Astrocyte (in vitro differentiated cells and primary cell): Measurements from ENCODE around the gene BMP7. TPM values are rescaled to one million over a fixed set of nuclear protein-coding genes. Genes with fewer than 3 reads are reported as not detected.
"Not testable (repeated sequence)": the region's sequence is repeated elsewhere in the genome, so short reads cannot be mapped to it uniquely, and the experiment has no call there.

Source experiments
- DNase-seq: peaks from one replicate; pipeline ENCODE4 v3.0.0-alpha.2; 2010; ENCODE audit warnings: low read depth
- FAIRE-seq: peaks from 2 replicates; lab custom pipeline; 2011; peaks lifted over from hg19 to GRCh38; lab: Jason Lieb, UNC
- H2AFZ ChIP-seq: 2 replicates; pipeline ENCODE4 v1.6.0; 2012; ENCODE audit warnings: low read depth, low read length, inconsistent platforms
- H3K27ac ChIP-seq: 2 replicates; pipeline ENCODE4 v1.5.1; 2011; ENCODE audit warnings: low read depth, low read length, inconsistent platforms
- H3K27me3 ChIP-seq: 2 replicates; pipeline ENCODE4 v1.6.0; 2011; ENCODE audit warnings: low read length, inconsistent platforms; ENCODE audit not compliant: insufficient read depth
- H3K36me3 ChIP-seq: 2 replicates; pipeline ENCODE4 v1.5.1; 2011; ENCODE audit warnings: low read length, inconsistent platforms; ENCODE audit not compliant: insufficient read depth
- H3K4me1 ChIP-seq: 2 replicates; pipeline ENCODE4 v1.5.1; 2011; ENCODE audit warnings: low read length, inconsistent platforms; ENCODE audit not compliant: insufficient read depth
- H3K4me2 ChIP-seq: 2 replicates; pipeline ENCODE4 v1.6.0; 2012; ENCODE audit warnings: low read length, inconsistent platforms
- H3K4me3 ChIP-seq: 2 replicates; pipeline ENCODE4 v1.5.1; 2011; ENCODE audit warnings: low read depth, mild to moderate bottlenecking, low read length, inconsistent platforms; ENCODE audit not compliant: insufficient read depth
- H3K79me2 ChIP-seq: 2 replicates; pipeline ENCODE4 v1.6.0; 2012; ENCODE audit warnings: mild to moderate bottlenecking, low read length, inconsistent platforms; ENCODE audit not compliant: insufficient read depth
- H3K9ac ChIP-seq: 2 replicates; pipeline ENCODE4 v1.6.0; 2012; ENCODE audit warnings: mild to moderate bottlenecking, low read length, inconsistent platforms
- H3K9me3 ChIP-seq: 2 replicates; pipeline ENCODE4 v1.5.1; 2012; ENCODE audit warnings: low read depth, mild to moderate bottlenecking, low read length, inconsistent platforms; ENCODE audit not compliant: insufficient read depth
- H4K20me1 ChIP-seq: 2 replicates; pipeline ENCODE4 v1.6.0; 2012; ENCODE audit warnings: low read length, inconsistent platforms; ENCODE audit not compliant: insufficient read depth
- H3K27ac Mint-ChIP-seq: one replicate; pipeline ENCODE4 v1.8.0; 2021; ENCODE audit warnings: mild to moderate bottlenecking, mixed read lengths; ENCODE audit not compliant: unreplicated experiment
- H3K27me3 Mint-ChIP-seq: one replicate; pipeline ENCODE4 v1.8.0; 2021; ENCODE audit warnings: low read depth, mixed read lengths; ENCODE audit not compliant: unreplicated experiment
- H3K36me3 Mint-ChIP-seq: one replicate; pipeline ENCODE4 v1.8.0; 2021; ENCODE audit warnings: low read depth, mixed read lengths; ENCODE audit not compliant: unreplicated experiment
- H3K4me1 Mint-ChIP-seq: one replicate; pipeline ENCODE4 v1.8.0; 2021; ENCODE audit warnings: low read depth, mixed read lengths; ENCODE audit not compliant: unreplicated experiment
- H3K4me3 Mint-ChIP-seq: one replicate; pipeline ENCODE4 v1.8.0; 2021; ENCODE audit warnings: mild to moderate bottlenecking, moderate library complexity, mixed read lengths; ENCODE audit not compliant: unreplicated experiment
- H3K9me3 Mint-ChIP-seq: one replicate; pipeline ENCODE4 v1.8.0; 2021; ENCODE audit warnings: mild to moderate bottlenecking, mixed read lengths; ENCODE audit not compliant: unreplicated experiment
- EZH2 ChIP-seq: IDR thresholded peaks from 2 replicates; pipeline ENCODE4 v1.6.1; 2012; ENCODE audit warnings: mild to moderate bottlenecking, low read length, inconsistent platforms; ENCODE audit not compliant: insufficient read depth
- total RNA-seq: library from RNA; stranded (reverse); gene quantifications from 2 replicates; pipeline ENCODE4 v1.2.1, GENCODE V29; 2021
- TF ChIP-seq, protein P1 (sequence below): IDR thresholded peaks from 2 replicates; pipeline ENCODE4 v1.5.1; 2011; ENCODE audit warnings: low read depth, mild to moderate bottlenecking, inconsistent platforms, low read length, moderate library complexity; ENCODE audit not compliant: insufficient read depth

Gene BMP7
- total RNA-seq, 1 donor from 2014 or later, result 15.3 TPM

GRCh38 chr20:57282670-57283361, 16.4 kb upstream of the BMP7 start:
- no peak overlapping the region for H3K27ac Mint-ChIP-seq
- DNase-seq (no peak), FAIRE-seq (no peak)
- Histone ChIP-seq H4K20me1 (no peaks in the 10 kb centered on the region), H3K27me3 (peaks cover 66% of the 10 kb centered on the region), H3K79me2 (no peaks in the 10 kb centered on the region), H3K4me2 (no peak overlapping the region), H3K9me3 (no peaks in the 10 kb centered on the region), H3K9ac (no peak overlapping the region), H3K4me1 (peaks cover 7% of the 10 kb centered on the region), H3K36me3 (no peaks in the 10 kb centered on the region), H3K4me3 (no peak overlapping the region), H2AFZ (no peak overlapping the region), H3K27ac (no peak overlapping the region)
- H3K4me1 Mint-ChIP-seq, result peaks cover 26% of the 10 kb centered on the region
- TF ChIP-seq EZH2, result no peak
- TF ChIP-seq, protein P1, sequence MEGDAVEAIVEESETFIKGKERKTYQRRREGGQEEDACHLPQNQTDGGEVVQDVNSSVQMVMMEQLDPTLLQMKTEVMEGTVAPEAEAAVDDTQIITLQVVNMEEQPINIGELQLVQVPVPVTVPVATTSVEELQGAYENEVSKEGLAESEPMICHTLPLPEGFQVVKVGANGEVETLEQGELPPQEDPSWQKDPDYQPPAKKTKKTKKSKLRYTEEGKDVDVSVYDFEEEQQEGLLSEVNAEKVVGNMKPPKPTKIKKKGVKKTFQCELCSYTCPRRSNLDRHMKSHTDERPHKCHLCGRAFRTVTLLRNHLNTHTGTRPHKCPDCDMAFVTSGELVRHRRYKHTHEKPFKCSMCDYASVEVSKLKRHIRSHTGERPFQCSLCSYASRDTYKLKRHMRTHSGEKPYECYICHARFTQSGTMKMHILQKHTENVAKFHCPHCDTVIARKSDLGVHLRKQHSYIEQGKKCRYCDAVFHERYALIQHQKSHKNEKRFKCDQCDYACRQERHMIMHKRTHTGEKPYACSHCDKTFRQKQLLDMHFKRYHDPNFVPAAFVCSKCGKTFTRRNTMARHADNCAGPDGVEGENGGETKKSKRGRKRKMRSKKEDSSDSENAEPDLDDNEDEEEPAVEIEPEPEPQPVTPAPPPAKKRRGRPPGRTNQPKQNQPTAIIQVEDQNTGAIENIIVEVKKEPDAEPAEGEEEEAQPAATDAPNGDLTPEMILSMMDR, result no peak
- H3K9me3 Mint-ChIP-seq, result peaks cover 3% of the 10 kb centered on the region
- H3K27me3 Mint-ChIP-seq, result peaks cover 22% of the 10 kb centered on the region
- no peaks in the 10 kb centered on the region for H3K36me3 Mint-ChIP-seq
- peak overlapping the region; percentile 55 for H3K4me3 Mint-ChIP-seq

GRCh38 chr20:57281900-57282299, 15.5 kb upstream of the BMP7 start:
- no peak overlapping the region for H3K4me2 ChIP-seq
- Mint-ChIP-seq H3K36me3 (no peaks in the 10 kb centered on the region), H3K27me3 (peaks cover 22% of the 10 kb centered on the region), H3K27ac (no peak overlapping the region), H3K4me1 (peaks cover 18% of the 10 kb centered on the region), H3K9me3 (peaks cover 3% of the 10 kb centered on the region), H3K4me3 (no peak overlapping the region)
- H3K9ac ChIP-seq, result no peak overlapping the region
- no peak overlapping the region for H3K4me3 ChIP-seq
- TF ChIP-seq, protein P1, result no peak
- no peak for TF ChIP-seq EZH2
- no peaks in the 10 kb centered on the region for H3K79me2 ChIP-seq
- no peak overlapping the region for H3K27ac ChIP-seq
- peaks cover 59% of the 10 kb centered on the region for H3K27me3 ChIP-seq
- no peaks in the 10 kb centered on the region for H3K36me3 ChIP-seq
- H3K9me3 ChIP-seq, result no peaks in the 10 kb centered on the region
- H2AFZ ChIP-seq, result no peak overlapping the region
- FAIRE-seq (no peak), DNase-seq (no peak)
- H4K20me1 ChIP-seq, result no peaks in the 10 kb centered on the region
- no peaks in the 10 kb centered on the region for H3K4me1 ChIP-seq

DNA sequence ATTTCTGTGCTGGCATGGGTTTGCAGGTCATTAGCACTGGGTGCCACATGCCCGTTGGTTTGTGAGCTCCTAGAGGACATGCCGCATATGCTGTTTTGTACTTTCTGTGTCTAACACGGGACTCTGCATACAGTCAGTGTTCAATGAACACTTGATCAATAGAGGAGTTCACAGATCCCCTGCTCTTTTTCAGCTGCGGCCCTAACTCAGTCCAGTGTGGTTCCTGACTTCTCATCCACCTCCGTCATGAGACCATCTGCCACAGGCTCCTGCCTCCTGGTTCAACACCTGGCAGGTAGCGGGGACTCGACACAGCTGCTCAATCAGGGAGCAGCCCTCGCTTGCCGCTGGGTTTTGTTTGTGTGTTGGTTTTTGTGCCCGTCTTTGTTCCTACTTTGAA, 13.8 kb upstream of the BMP7 start:
- H3K27ac Mint-ChIP-seq, result no peak overlapping the region
- Histone ChIP-seq H2AFZ (no peak overlapping the region), H3K9ac (no peak overlapping the region), H3K4me1 (no peaks in the 10 kb centered on the region), H3K4me3 (no peak overlapping the region), H3K79me2 (no peaks in the 10 kb centered on the region), H3K27ac (no peak overlapping the region), H3K36me3 (no peaks in the 10 kb centered on the region), H4K20me1 (no peaks in the 10 kb centered on the region), H3K9me3 (no peaks in the 10 kb centered on the region), H3K4me2 (no peak overlapping the region), H3K27me3 (peaks cover 58% of the 10 kb centered on the region)
- FAIRE-seq, result no peak
- H3K27me3 Mint-ChIP-seq, result peaks cover 24% of the 10 kb centered on the region
- H3K9me3 Mint-ChIP-seq, result peaks cover 3% of the 10 kb centered on the region
- H3K4me3 Mint-ChIP-seq, result no peak overlapping the region
- H3K4me1 Mint-ChIP-seq, result peaks cover 17% of the 10 kb centered on the region
- H3K36me3 Mint-ChIP-seq, result no peaks in the 10 kb centered on the region
- DNase-seq, result no peak
- no peak for TF ChIP-seq EZH2
- TF ChIP-seq, protein P1, result no peak

DNA sequence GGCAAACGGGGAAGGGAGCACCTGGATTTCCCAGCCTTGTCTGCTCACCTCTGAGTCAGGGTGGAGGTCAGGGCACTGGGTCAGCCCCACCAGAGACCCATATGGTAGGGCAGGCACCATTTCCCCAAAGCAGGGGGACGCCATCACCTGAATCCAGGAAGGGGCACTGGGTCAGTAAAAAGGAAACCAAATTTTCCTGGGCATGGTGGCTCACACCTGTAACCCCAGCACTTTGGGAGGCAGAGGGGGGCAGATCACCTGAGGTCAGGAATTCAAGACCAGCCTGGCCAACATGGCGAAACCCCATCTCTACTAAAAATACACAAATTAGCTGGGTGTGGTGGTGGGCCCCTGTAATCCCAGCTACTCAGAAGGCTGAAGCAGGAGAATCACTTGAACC, 13.1 kb upstream of the BMP7 start:
- not testable (repeated sequence) for H3K4me3 ChIP-seq, H3K4me3 Mint-ChIP-seq, H3K27ac ChIP-seq, H4K20me1 ChIP-seq, H2AFZ ChIP-seq, H3K79me2 ChIP-seq, H3K9me3 ChIP-seq, FAIRE-seq, H3K36me3 Mint-ChIP-seq, H3K9me3 Mint-ChIP-seq, H3K4me1 ChIP-seq, H3K27ac Mint-ChIP-seq, H3K36me3 ChIP-seq, H3K9ac ChIP-seq, H3K4me2 ChIP-seq, DNase-seq
- peaks cover 17% of the 10 kb centered on the region for H3K4me1 Mint-ChIP-seq
- peaks cover 29% of the 10 kb centered on the region for H3K27me3 Mint-ChIP-seq
- H3K27me3 ChIP-seq, result peaks cover 55% of the 10 kb centered on the region
